Loucy (cell line): Measurements from ENCODE around the gene FOXK2.

Experiments
- H2AFZ ChIP-seq: fragments of 200-600 bp; sonication (generic); 2 replicates; pipeline ENCODE4 v1.6.0; 2016; ENCODE audit warnings: antibody characterized with exemption, mild to moderate bottlenecking, low read length, moderate library complexity
- H3F3A ChIP-seq: fragments of 200-600 bp; 2 replicates; pipeline ENCODE4 v1.6.0; 2016; ENCODE audit warnings: antibody characterized with exemption, low read depth, mild to moderate bottlenecking
- H3K27me3 ChIP-seq: fragments of 200-600 bp; sonication (generic); 2 replicates; pipeline ENCODE4 v1.6.1; 2014; ENCODE audit warnings: low read length, mild to moderate bottlenecking; ENCODE audit not compliant: insufficient read depth, poor library complexity, severe bottlenecking
- H3K36me3 ChIP-seq: fragments of 200-600 bp; sonication (generic); 2 replicates; pipeline ENCODE4 v1.6.1; 2016; ENCODE audit warnings: low read length; ENCODE audit not compliant: insufficient read depth
- H3K4me1 ChIP-seq: fragments of 200-600 bp; sonication (generic); 2 replicates; pipeline ENCODE4 v1.5.1; 2014; ENCODE audit warnings: low read length, mild to moderate bottlenecking; ENCODE audit not compliant: insufficient read depth, poor library complexity, severe bottlenecking
- H3K4me2 ChIP-seq: fragments of 200-600 bp; sonication (generic); 2 replicates; pipeline ENCODE4 v1.6.0; 2014; ENCODE audit warnings: antibody characterized with exemption, low read length, low read depth, mild to moderate bottlenecking; ENCODE audit not compliant: poor library complexity, severe bottlenecking
- H3K4me3 ChIP-seq: fragments of 200-600 bp; sonication (generic); 2 replicates; pipeline ENCODE4 v1.5.1; 2014; ENCODE audit warnings: low read length, mild to moderate bottlenecking, mixed read lengths; ENCODE audit not compliant: poor library complexity, severe bottlenecking
- H3K79me2 ChIP-seq: fragments of 200-600 bp; sonication (generic); 2 replicates; pipeline ENCODE4 v1.6.1; 2014; ENCODE audit warnings: low read length; ENCODE audit not compliant: insufficient read depth
- H3K9ac ChIP-seq: fragments of 200-600 bp; sonication (generic); 2 replicates; pipeline ENCODE4 v1.6.0; 2014; ENCODE audit warnings: mild to moderate bottlenecking, low read depth, low read length, moderate library complexity; ENCODE audit not compliant: poor library complexity, severe bottlenecking
- H3K9me2 ChIP-seq: fragments of 200-600 bp; sonication (generic); replicated peaks from 2 replicates; pipeline ENCODE4 v1.6.1; 2016; ENCODE audit warnings: low read depth, low read length, mixed read lengths
- H3K9me3 ChIP-seq: fragments of 200-600 bp; sonication (generic); 2 replicates; pipeline ENCODE4 v1.6.1; 2014; ENCODE audit warnings: mild to moderate bottlenecking, antibody characterized with exemption, low read length, low read depth; ENCODE audit not compliant: insufficient read depth
- H4K20me1 ChIP-seq: fragments of 200-600 bp; sonication (generic); 2 replicates; pipeline ENCODE4 v1.6.0; 2014; ENCODE audit warnings: antibody characterized with exemption, low read length, mild to moderate bottlenecking; ENCODE audit not compliant: insufficient read depth, poor library complexity, severe bottlenecking
- CTCF ChIP-seq: fragments of 200-600 bp; sonication (generic); conservative IDR thresholded peaks from 2 replicates; pipeline ENCODE4 v1.5.1; 2014; ENCODE audit warnings: mild to moderate bottlenecking, antibody characterized with exemption, low read length
- EZH2phosphoT487 ChIP-seq: fragments of 200-600 bp; IDR thresholded peaks from 2 replicates; pipeline ENCODE4 v1.6.1; 2018; ENCODE audit warnings: antibody characterized with exemption, mild to moderate bottlenecking, moderate library complexity, borderline replicate concordance

Gene FOXK2

GRCh38 chr17:82542439-82542838, 22.9 kb downstream of the FOXK2 start:
- no peaks in the 10 kb centered on the region for H3F3A ChIP-seq
- H3K79me2 ChIP-seq, result peaks cover 100% of the 10 kb centered on the region
- H3K9me2 ChIP-seq, result no peaks in the 10 kb centered on the region
- no peaks in the 10 kb centered on the region for H3K27me3 ChIP-seq
- H2AFZ ChIP-seq, result no peak overlapping the region
- H3K4me3 ChIP-seq, result no peak overlapping the region
- peaks cover 67% of the 10 kb centered on the region for H4K20me1 ChIP-seq
- no peaks in the 10 kb centered on the region for H3K9me3 ChIP-seq
- no peak for TF ChIP-seq CTCF
- no peak for TF ChIP-seq EZH2phosphoT487
- no peaks in the 10 kb centered on the region for H3K4me1 ChIP-seq
- no peak overlapping the region for H3K4me2 ChIP-seq
- H3K9ac ChIP-seq, result no peak overlapping the region
- peaks cover 8% of the 10 kb centered on the region; the same call in 1 of the 2 replicates for H3K36me3 ChIP-seq

- H3K4me1 ChIP-seq, result no peaks in the 10 kb centered on the region
- H3F3A ChIP-seq, result no peaks in the 10 kb centered on the region
- no peaks in the 10 kb centered on the region for H3K9me2 ChIP-seq
- peaks cover 100% of the 10 kb centered on the region for H3K79me2 ChIP-seq
- H4K20me1 ChIP-seq, result peaks cover 71% of the 10 kb centered on the region
- no peaks in the 10 kb centered on the region for H3K9me3 ChIP-seq
- no peak overlapping the region for H2AFZ ChIP-seq
- H3K9ac ChIP-seq, result no peak overlapping the region
- peaks cover 16% of the 10 kb centered on the region; the same call in 1 of the 2 replicates for H3K36me3 ChIP-seq
- no peak overlapping the region for H3K4me3 ChIP-seq
- TF ChIP-seq CTCF (no peak), EZH2phosphoT487 (no peak)
- no peak overlapping the region for H3K4me2 ChIP-seq
- H3K27me3 ChIP-seq, result no peaks in the 10 kb centered on the region
Measured at GRCh38 chr17:82544431-82545070, 25.0 kb downstream of the FOXK2 start.

GRCh38 chr17:82545071-82545462, 25.5 kb downstream of the FOXK2 start:
- Histone ChIP-seq H3K4me2 (no peak overlapping the region), H3F3A (no peaks in the 10 kb centered on the region), H3K27me3 (no peaks in the 10 kb centered on the region), H3K4me3 (no peak overlapping the region), H2AFZ (no peak overlapping the region), H3K9me2 (no peaks in the 10 kb centered on the region), H3K36me3 (peaks cover 20% of the 10 kb centered on the region; the same call in 1 of the 2 replicates), H3K9ac (no peak overlapping the region), H3K4me1 (no peaks in the 10 kb centered on the region), H3K79me2 (peaks cover 100% of the 10 kb centered on the region), H4K20me1 (peaks cover 76% of the 10 kb centered on the region), H3K9me3 (no peaks in the 10 kb centered on the region)
- no peak for TF ChIP-seq CTCF
- no peak for TF ChIP-seq EZH2phosphoT487
